GM23248 (cell line): ENCODE measurements around the gene NUCB1.

Experiments
- EZH2 ChIP-seq: fragments of 200-600 bp; sonication (generic); IDR thresholded peaks from 2 replicates; pipeline ENCODE4 v1.6.1; 2018; ENCODE audit warnings: antibody characterized with exemption, mild to moderate bottlenecking; ENCODE audit not compliant: insufficient read depth, poor library complexity, severe bottlenecking
- EZH2phosphoT487 ChIP-seq: fragments of 200-600 bp; sonication (generic); IDR thresholded peaks from 2 replicates; pipeline ENCODE4 v1.6.1; 2018; ENCODE audit warnings: antibody characterized with exemption, moderate library complexity, mild to moderate bottlenecking, low read depth; ENCODE audit not compliant: insufficient read depth

GRCh38 chr19:48968813-48969218, 68.7 kb downstream of the NUCB1 start:
- no peak for TF ChIP-seq EZH2
- no peak for TF ChIP-seq EZH2phosphoT487
